ENCODE results near the gene RBM33. TPM values are rescaled to one million over a fixed set of nuclear protein-coding genes. Genes with fewer than 3 reads are reported as not detected.

The RBM33 gene
- total RNA-seq, 2 donors from 2014 or later, result 82.3 to 128 TPM

GRCh38 chr7:155750255-155751125 lies 106.0 kb downstream of the RBM33 start:
- no peak for ATAC-seq
- no peak overlapping the region for H3K4me3 Mint-ChIP-seq
- DNase-seq (ENCODE audit: low spot score), result no peak
- H3K36me3 Mint-ChIP-seq, result no peaks in the 10 kb centered on the region
- H3K4me1 Mint-ChIP-seq (ENCODE audit: low read depth in 2 of 2), result peaks cover 50 to 64% of the 10 kb centered on the region in 2 donors
- H3K27me3 Mint-ChIP-seq, result no peaks in the 10 kb centered on the region
- no peaks in the 10 kb centered on the region for H3K9me3 Mint-ChIP-seq
- no peak overlapping the region for H3K27ac Mint-ChIP-seq

GRCh38 chr7:155751409-155751808 lies 106.9 kb downstream of the RBM33 start:
- Mint-ChIP-seq H3K4me3 (no peak overlapping the region), H3K4me1 (ENCODE audit: low read depth in 2 of 2) (peaks cover 50 to 68% of the 10 kb centered on the region in 2 donors), H3K36me3 (no peaks in the 10 kb centered on the region), H3K27me3 (no peaks in the 10 kb centered on the region), H3K27ac (peak overlapping the region in 1 of 2 donors; percentile 82), H3K9me3 (no peaks in the 10 kb centered on the region)
- ATAC-seq, result no peak
- no peak for DNase-seq (ENCODE audit: low spot score)

GRCh38 chr7:155752756-155753445 lies 108.4 kb downstream of the RBM33 start:
- H3K27ac Mint-ChIP-seq, result peak overlapping the region; percentile 22 to 43
- H3K27me3 Mint-ChIP-seq, result no peaks in the 10 kb centered on the region
- H3K36me3 Mint-ChIP-seq, result no peaks in the 10 kb centered on the region
- ATAC-seq (no peak), DNase-seq (ENCODE audit: low spot score) (no peak)
- no peaks in the 10 kb centered on the region for H3K9me3 Mint-ChIP-seq
- peaks cover 53 to 75% of the 10 kb centered on the region in 2 donors for H3K4me1 Mint-ChIP-seq (ENCODE audit: low read depth in 2 of 2)
- H3K4me3 Mint-ChIP-seq, result peak overlapping the region; percentile 49

- H3K36me3 Mint-ChIP-seq, result no peaks in the 10 kb centered on the region
Measured at GRCh38 chr7:155753446-155753965, 109.0 kb downstream of the RBM33 start.

GRCh38 chr7:155754165-155754564 lies 109.7 kb downstream of the RBM33 start:
- no peaks in the 10 kb centered on the region for H3K27me3 Mint-ChIP-seq
- H3K4me1 Mint-ChIP-seq (ENCODE audit: low read depth in 2 of 2), result peaks cover 48 to 67% of the 10 kb centered on the region in 2 donors
- ATAC-seq (peak; percentile 52 to 72), DNase-seq (ENCODE audit: low spot score) (no peak)
- no peaks in the 10 kb centered on the region for H3K9me3 Mint-ChIP-seq
- no peaks in the 10 kb centered on the region for H3K36me3 Mint-ChIP-seq
- H3K4me3 Mint-ChIP-seq, result no peak overlapping the region
- H3K27ac Mint-ChIP-seq, result peak overlapping the region in 1 of 2 donors; percentile 43

More at GRCh38 chr7:155753446-155753965, 109.0 kb downstream of the RBM33 start:
- peak overlapping the region; percentile 22 to 43 for H3K27ac Mint-ChIP-seq
- no peaks in the 10 kb centered on the region for H3K27me3 Mint-ChIP-seq
- no peaks in the 10 kb centered on the region for H3K9me3 Mint-ChIP-seq
- ATAC-seq, result peak in 1 of 2 donors; percentile 45
- no peak for DNase-seq (ENCODE audit: low spot score)
- H3K4me1 Mint-ChIP-seq (ENCODE audit: low read depth in 2 of 2), result peaks cover 53 to 73% of the 10 kb centered on the region in 2 donors
- H3K4me3 Mint-ChIP-seq, result peak overlapping the region; percentile 49

GRCh38 chr7:155755026-155755425 lies 110.6 kb downstream of the RBM33 start:
- Mint-ChIP-seq H3K4me3 (no peak overlapping the region), H3K27ac (no peak overlapping the region), H3K4me1 (ENCODE audit: low read depth in 2 of 2) (peaks cover 47 to 63% of the 10 kb centered on the region in 2 donors), H3K9me3 (no peaks in the 10 kb centered on the region), H3K27me3 (no peaks in the 10 kb centered on the region), H3K36me3 (peaks cover 4% of the 10 kb centered on the region)
- DNase-seq (ENCODE audit: low spot score) (no peak), ATAC-seq (no peak)

- Mint-ChIP-seq H3K4me3 (no peak overlapping the region), H3K27ac (peak overlapping the region; percentile 7 to 14), H3K9me3 (no peaks in the 10 kb centered on the region), H3K4me1 (ENCODE audit: low read depth in 2 of 2) (peaks cover 54 to 66% of the 10 kb centered on the region in 2 donors), H3K36me3 (peaks cover 6% of the 10 kb centered on the region), H3K27me3 (no peaks in the 10 kb centered on the region)
- no peak for DNase-seq (ENCODE audit: low spot score)
- ATAC-seq, result no peak
Measured at GRCh38 chr7:155756322-155756721, 111.9 kb downstream of the RBM33 start.

- no peak for DNase-seq (ENCODE audit: low spot score)
- Mint-ChIP-seq H3K27me3 (no peaks in the 10 kb centered on the region), H3K4me3 (no peak overlapping the region), H3K4me1 (ENCODE audit: low read depth in 2 of 2) (peaks cover 59 to 66% of the 10 kb centered on the region in 2 donors), H3K27ac (no peak overlapping the region), H3K36me3 (peaks cover 6% of the 10 kb centered on the region), H3K9me3 (no peaks in the 10 kb centered on the region)
- no peak for ATAC-seq
Measured at GRCh38 chr7:155758348-155758747, 113.9 kb downstream of the RBM33 start.

GRCh38 chr7:155759740-155760430 lies 115.4 kb downstream of the RBM33 start:
- Mint-ChIP-seq H3K36me3 (peaks cover 6% of the 10 kb centered on the region), H3K27me3 (no peaks in the 10 kb centered on the region), H3K4me1 (ENCODE audit: low read depth in 2 of 2) (peaks cover 60 to 66% of the 10 kb centered on the region in 2 donors), H3K9me3 (no peaks in the 10 kb centered on the region), H3K4me3 (no peak overlapping the region), H3K27ac (no peak overlapping the region)
- ATAC-seq (no peak), DNase-seq (ENCODE audit: low spot score) (no peak)

GRCh38 chr7:155761162-155761561 lies 116.7 kb downstream of the RBM33 start:
- no peak for DNase-seq (ENCODE audit: low spot score)
- peak overlapping the region; percentile 98 for H3K27ac Mint-ChIP-seq
- H3K4me1 Mint-ChIP-seq (ENCODE audit: low read depth in 2 of 2), result peaks cover 60 to 65% of the 10 kb centered on the region in 2 donors
- no peaks in the 10 kb centered on the region for H3K9me3 Mint-ChIP-seq
- no peak overlapping the region for H3K4me3 Mint-ChIP-seq
- peaks cover 6% of the 10 kb centered on the region for H3K36me3 Mint-ChIP-seq
- ATAC-seq, result no peak
- H3K27me3 Mint-ChIP-seq, result no peaks in the 10 kb centered on the region

- peaks cover 6% of the 10 kb centered on the region for H3K36me3 Mint-ChIP-seq
- H3K27me3 Mint-ChIP-seq, result no peaks in the 10 kb centered on the region
- H3K27ac Mint-ChIP-seq, result peak overlapping the region; percentile 98
- no peak for DNase-seq (ENCODE audit: low spot score)
- peaks cover 56% of the 10 kb centered on the region in 2 donors for H3K4me1 Mint-ChIP-seq (ENCODE audit: low read depth in 2 of 2)
- H3K4me3 Mint-ChIP-seq, result peak overlapping the region; percentile 84
- H3K9me3 Mint-ChIP-seq, result no peaks in the 10 kb centered on the region
- no peak for ATAC-seq
Measured at GRCh38 chr7:155762036-155762435, 117.6 kb downstream of the RBM33 start.

GRCh38 chr7:155762655-155763054 lies 118.2 kb downstream of the RBM33 start:
- DNase-seq (ENCODE audit: low spot score) (no peak), ATAC-seq (no peak)
- Mint-ChIP-seq H3K27me3 (no peaks in the 10 kb centered on the region), H3K9me3 (no peaks in the 10 kb centered on the region), H3K27ac (peak overlapping the region; percentile 98), H3K4me1 (ENCODE audit: low read depth in 2 of 2) (peaks cover 56 to 58% of the 10 kb centered on the region in 2 donors), H3K36me3 (peaks cover 12% of the 10 kb centered on the region), H3K4me3 (peak overlapping the region; percentile 84)

- Mint-ChIP-seq H3K27ac (peak overlapping the region; percentile 98), H3K4me3 (peak overlapping the region; percentile 84), H3K27me3 (no peaks in the 10 kb centered on the region), H3K9me3 (no peaks in the 10 kb centered on the region), H3K4me1 (ENCODE audit: low read depth in 2 of 2) (peaks cover 56 to 59% of the 10 kb centered on the region in 2 donors), H3K36me3 (peaks cover 14% of the 10 kb centered on the region)
- DNase-seq (ENCODE audit: low spot score), result no peak
- no peak for ATAC-seq
Measured at GRCh38 chr7:155763122-155763521, 118.7 kb downstream of the RBM33 start.
